ENCODE results near the gene ATP11A.
"Not testable (repeated sequence)": the region's sequence is repeated elsewhere in the genome, so short reads cannot be mapped to it uniquely, and the experiment has no call there.

The ATP11A gene

GRCh38 chr13:112863356-112863755 lies 173.5 kb downstream of the ATP11A start:
- not testable (repeated sequence) for DNase-seq (ENCODE audit: low read depth)

- DNase-seq (ENCODE audit: low read depth), result not testable (repeated sequence)
Measured at GRCh38 chr13:112865478-112865877, 175.6 kb downstream of the ATP11A start.

- no peak for DNase-seq (ENCODE audit: low read depth)
Measured at GRCh38 chr13:112867301-112867711, 177.5 kb downstream of the ATP11A start.

GRCh38 chr13:112868308-112868707 lies 178.5 kb downstream of the ATP11A start:
- no peak for DNase-seq (ENCODE audit: low read depth)

GRCh38 chr13:112869202-112870050 lies 179.6 kb downstream of the ATP11A start:
- no peak for DNase-seq (ENCODE audit: low read depth)

- no peak for DNase-seq (ENCODE audit: low read depth)
Measured at GRCh38 chr13:112870051-112870331, 180.2 kb downstream of the ATP11A start.

- no peak for DNase-seq (ENCODE audit: low read depth)
Measured at GRCh38 chr13:112870737-112871287, 181.0 kb downstream of the ATP11A start.

GRCh38 chr13:112871742-112872141 lies 181.9 kb downstream of the ATP11A start:
- no peak for DNase-seq (ENCODE audit: low read depth)

GRCh38 chr13:112872657-112873631 lies 183.1 kb downstream of the ATP11A start:
- not testable (repeated sequence) for DNase-seq (ENCODE audit: low read depth)

GRCh38 chr13:112873851-112874750 lies 184.3 kb downstream of the ATP11A start:
- DNase-seq (ENCODE audit: low read depth), result peak; percentile 64

- DNase-seq (ENCODE audit: low read depth), result no peak
Measured at GRCh38 chr13:112874751-112875300, 185.0 kb downstream of the ATP11A start.

GRCh38 chr13:112875627-112876026 lies 185.8 kb downstream of the ATP11A start:
- no peak for DNase-seq (ENCODE audit: low read depth)

- DNase-seq (ENCODE audit: low read depth), result no peak
Measured at GRCh38 chr13:112876305-112877000, 186.6 kb downstream of the ATP11A start.

- DNase-seq (ENCODE audit: low read depth), result no peak
Measured at GRCh38 chr13:112877066-112877465, 187.2 kb downstream of the ATP11A start.

- no peak for DNase-seq (ENCODE audit: low read depth)
Measured at GRCh38 chr13:112877539-112877938, 187.7 kb downstream of the ATP11A start.

- no peak for DNase-seq (ENCODE audit: low read depth)
Measured at GRCh38 chr13:112877976-112878955, 188.4 kb downstream of the ATP11A start.

GRCh38 chr13:112879283-112879833 lies 189.5 kb downstream of the ATP11A start:
- no peak for DNase-seq (ENCODE audit: low read depth)

- DNase-seq (ENCODE audit: low read depth), result no peak
Measured at GRCh38 chr13:112880221-112880641, 190.4 kb downstream of the ATP11A start.

GRCh38 chr13:112880976-112881540 lies 191.2 kb downstream of the ATP11A start:
- no peak for DNase-seq (ENCODE audit: low read depth)

Measured in stimulated activated CD8-positive, alpha-beta memory T cell treated with anti-CD3 and anti-CD28 coated beads, Interleukin-4, amount 100 ng/mL, for 24 hours (primary cell).